ENCODE measurements around the gene AKAP10. TPM values are rescaled to one million over a fixed set of nuclear protein-coding genes. Genes with fewer than 3 reads are reported as not detected.

AKAP10 gene
- total and polyA plus RNA-seq, 2 donors (not counting 1 experiment from before 2014, with no cell fraction given): 20.6 to 71.2 TPM

- H3K4me2 ChIP-seq (replicated peaks; ENCODE audit: low read depth, low read length, poor library complexity, severe bottlenecking): no peak overlapping the region
These were observed 9.6 kb upstream of the AKAP10 start for GRCh38 chr17:19986941-19987861.

More at GRCh38 chr17:19986941-19987861, 9.6 kb upstream of the AKAP10 start:
- Histone ChIP-seq H3K4me1 (ENCODE audit: control insufficient read depth in 2 of 2, insufficient read depth in 2 of 2, low read length in 2 of 2) (no peaks in the 10 kb centered on the region), H3K79me2 (ENCODE audit: control insufficient read depth, insufficient read depth, low read length) (no peaks in the 10 kb centered on the region), H3K36me3 (replicated peaks in 1 of 2; ENCODE audit: control extremely low read depth in 1 of 2, control insufficient read depth in 1 of 2, extremely low read depth in 1 of 2, insufficient read depth in 2 of 2, low read length in 1 of 2) (no peaks in the 10 kb centered on the region), H3K9ac (ENCODE audit: low read length) (no peak overlapping the region), H3K27me3 (replicated peaks in 1 of 4; ENCODE audit: control extremely low read depth in 1 of 4, control insufficient read depth in 3 of 4, insufficient read depth in 4 of 4, low read length in 3 of 4) (peaks cover 0 to 4% (median 1%) of the 10 kb centered on the region in 4 experiments), H3K9me3 (ENCODE audit: control extremely low read depth in 1 of 3, control insufficient read depth in 2 of 3, insufficient read depth in 1 of 3, low read length in 2 of 3) (no peaks in the 10 kb centered on the region), H3K27ac (ENCODE audit: low read length in 2 of 2) (no peak overlapping the region), H3K4me3 (ENCODE audit: control extremely low read depth in 1 of 5, extremely low read depth in 1 of 5, insufficient read depth in 1 of 5, low read depth in 2 of 5, low read length in 4 of 5) (no peak overlapping the region), H4K20me1 (ENCODE audit: control insufficient read depth, insufficient read depth, low read length, poor library complexity, severe bottlenecking) (no peaks in the 10 kb centered on the region), H2AFZ (ENCODE audit: insufficient read depth, low read depth, low read length, poor library complexity, severe bottlenecking) (no peak overlapping the region)
- Mint-ChIP-seq H3K27me3 (peaks cover 17% of the 10 kb centered on the region), H3K27ac (no peak overlapping the region), H3K9me3 (ENCODE audit: insufficient read depth) (no peaks in the 10 kb centered on the region), H3K4me3 (no peak overlapping the region), H3K4me1 (no peaks in the 10 kb centered on the region)
- 100% methylated on average over 2 of the region's 13 CpGs for WGBS (ENCODE audit: insufficient coverage)
- TF ChIP-seq EZH2 (IDR thresholded peaks at IDR 0.05; ENCODE audit: borderline replicate concordance, insufficient read depth, low read depth, low read length, poor library complexity, severe bottlenecking) (no peak), CTCF (IDR thresholded peaks at IDR 0.05) (no peak)
- ATAC-seq (ENCODE audit: low read depth): no peak
- ChIA-PET POLR2A (interaction anchor here (0.6 kb wide), 1 partner anchor 8 kb away, joined by 5 read pairs; no protein-coding TSS in a partner anchor), CTCF (no interaction called here)
- DNase-seq: no peak
- intact Hi-C loops (cut with micrococcal nuclease): no loop called here

Data from B cell (primary cell).